Measurements from ENCODE around the gene FCHSD2. TPM values are rescaled to one million over a fixed set of nuclear protein-coding genes. Genes with fewer than 3 reads are reported as not detected.
A peak's percentile ranks its signal among the peaks of the same experiment; 100 is the strongest.

Gene FCHSD2
- total and polyA plus RNA-seq, 2 of the 13 experiments (the other 11 are each of a cell fraction or from before 2014, with no cell fraction given), result 20.5 to 24.8 TPM

GRCh38 chr11:73172992-73173656 is 31.0 kb upstream of the FCHSD2 start (continued):
- TF ChIP-seq ZNF646 (CRISPR knock-in tag; IDR thresholded peaks at IDR 0.05) (no peak), ZNF235 (CRISPR knock-in tag; IDR thresholded peaks at IDR 0.05; ENCODE audit: borderline replicate concordance) (no peak), ZBTB33 (CRISPR knock-in tag; IDR thresholded peaks at IDR 0.05) (no peak), ZHX1 (CRISPR knock-in tag; IDR thresholded peaks at IDR 0.05; ENCODE audit: low read depth) (no peak), ADNP (CRISPR knock-in tag; IDR thresholded peaks at IDR 0.05) (peak; percentile 62; the same call in 1 of the 2 replicates), IKZF1 (IDR thresholded peaks at IDR 0.05) (no peak), HNRNPUL1 (IDR thresholded peaks at IDR 0.05; ENCODE audit: low read depth, low read length) (no peak), TFAP4 (IDR thresholded peaks at IDR 0.05; ENCODE audit: borderline replicate concordance, low read depth) (no peak), BRD4 (CRISPR knock-in tag; IDR thresholded peaks at IDR 0.05) (peak; percentile 80), ZKSCAN8 (CRISPR knock-in tag; IDR thresholded peaks at IDR 0.05; ENCODE audit: borderline replicate concordance) (no peak), CBX5 (CRISPR knock-in tag; IDR thresholded peaks at IDR 0.05; ENCODE audit: borderline replicate concordance) (no peak; the same call in 1 of the 2 replicates), THAP9 (CRISPR knock-in tag; IDR thresholded peaks at IDR 0.05; ENCODE audit: borderline replicate concordance) (no peak), MEIS2 (CRISPR knock-in tag; IDR thresholded peaks at IDR 0.05) (no peak), ZNF75D (CRISPR knock-in tag; IDR thresholded peaks at IDR 0.05; ENCODE audit: borderline replicate concordance) (no peak)
